DMS114 treated with DMSO at 0.1 percent for 48 hours (cell line): ENCODE results near the gene WFDC2.
"Not testable (repeated sequence)": the region's sequence is repeated elsewhere in the genome, so short reads cannot be mapped to it uniquely, and the experiment has no call there.

Experiments
- DNase-seq: peaks from one replicate; lab custom pipeline; 2025; ENCODE audit not compliant: unreplicated experiment; lab: John Stamatoyannopoulos, UW

Gene WFDC2

GRCh38 chr20:45450097-45450818 lies 19.3 kb upstream of the WFDC2 start:
- DNase-seq: no peak

DNA sequence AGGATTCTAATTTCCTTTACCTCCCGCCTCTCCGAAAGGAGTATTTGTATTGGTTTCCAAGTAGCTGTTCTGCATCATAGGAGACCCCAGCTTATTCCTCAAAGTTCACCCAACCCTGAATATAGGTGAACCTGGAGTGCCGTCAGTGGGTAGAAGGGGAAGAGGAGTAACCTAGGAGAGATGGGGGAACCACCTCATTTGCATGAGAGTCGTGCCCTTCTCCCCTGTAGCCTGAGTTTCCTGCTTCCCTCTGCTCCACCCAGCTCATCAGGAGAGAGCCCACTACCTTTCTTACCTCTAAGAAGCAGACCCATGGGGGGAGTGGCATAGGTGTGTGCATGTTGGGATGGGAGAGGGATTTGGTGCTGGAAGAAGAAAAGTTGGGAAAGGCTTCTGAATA lies 17.3 kb upstream of the WFDC2 start:
- DNase-seq: no peak

DNA sequence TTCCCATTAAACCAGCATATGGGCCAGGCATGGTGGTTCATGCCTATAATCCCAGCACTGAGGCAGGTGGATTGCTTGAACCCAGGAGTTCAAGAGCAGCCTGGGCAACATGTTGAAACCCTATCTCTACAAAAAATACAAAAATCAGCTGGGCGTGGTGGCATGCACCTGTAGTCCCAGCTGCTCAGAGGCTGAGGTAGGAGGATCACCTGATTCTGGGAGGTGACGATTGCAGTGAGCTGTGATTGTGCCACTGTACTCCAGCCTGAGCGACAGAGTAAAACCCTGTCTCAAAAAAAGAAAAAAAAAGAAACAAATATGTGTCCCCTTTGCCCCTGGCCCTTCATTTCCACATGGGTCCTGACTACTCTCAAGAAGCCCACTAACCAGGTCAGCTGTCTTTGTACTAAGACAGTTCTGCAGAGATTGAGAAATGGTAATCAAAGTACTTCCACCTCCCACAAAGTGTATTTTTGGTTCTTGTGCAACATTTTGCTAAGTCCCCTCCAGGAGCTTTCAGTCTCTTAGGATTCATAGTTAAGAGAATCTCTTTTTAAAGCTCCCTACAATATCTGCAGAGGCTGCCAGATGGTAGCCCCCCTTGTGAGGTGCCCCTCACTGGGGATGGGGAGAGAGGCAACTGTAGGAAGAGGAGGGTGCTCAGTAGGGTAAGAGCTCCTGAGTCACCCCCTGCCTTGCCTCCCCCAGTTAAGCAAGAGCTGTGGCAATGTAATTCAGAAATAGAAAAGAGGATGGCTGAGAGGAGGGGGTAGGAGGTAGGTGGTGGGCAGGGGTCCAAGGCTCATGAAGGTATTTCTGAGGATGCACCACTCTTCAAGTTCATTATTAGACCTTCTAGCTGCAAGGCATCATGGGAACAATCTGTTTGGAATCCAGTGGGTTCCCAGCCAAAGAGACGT lies 16.5 kb upstream of the WFDC2 start:
- no peak for DNase-seq

DNA sequence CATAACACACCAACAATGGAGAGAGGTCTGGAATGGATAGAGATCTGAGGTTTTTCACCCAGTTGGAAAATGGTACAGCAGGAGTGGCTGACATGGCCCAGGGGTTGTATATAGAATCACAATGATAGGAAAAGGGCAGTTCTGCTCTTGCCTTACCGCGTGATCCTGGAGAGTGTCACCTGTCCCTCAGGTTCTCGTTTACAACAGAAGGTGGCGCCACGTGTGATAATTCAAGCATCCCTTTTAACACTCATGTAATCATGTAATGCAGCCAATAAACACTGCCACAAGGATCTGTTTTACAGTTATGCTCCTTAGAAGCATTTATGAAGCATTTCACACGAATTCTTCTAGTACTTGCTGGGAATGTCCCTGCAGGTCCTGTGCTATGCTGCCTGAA lies 12.9 kb upstream of the WFDC2 start:
- DNase-seq: no peak

DNA sequence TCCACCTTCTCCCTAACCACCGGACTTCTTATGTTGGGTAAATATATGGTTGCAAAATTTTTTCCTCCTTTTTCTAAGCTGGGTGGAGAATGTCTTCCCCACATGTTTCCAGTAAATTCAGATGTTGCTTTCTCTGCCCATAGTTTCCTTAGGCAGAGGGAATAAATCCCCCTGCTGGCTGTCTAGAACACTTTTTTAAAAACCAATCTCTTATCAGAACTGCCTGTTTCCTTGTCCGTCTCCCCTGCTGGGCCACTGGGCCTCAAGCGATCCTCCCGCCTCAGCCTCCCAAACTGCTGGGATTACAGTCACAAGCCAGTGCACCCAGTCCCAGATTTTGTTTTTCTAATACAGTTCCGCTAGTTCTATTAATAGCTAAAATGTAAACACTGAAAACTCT lies 9.9 kb upstream of the WFDC2 start:
- peak; percentile 41 for DNase-seq

DNA sequence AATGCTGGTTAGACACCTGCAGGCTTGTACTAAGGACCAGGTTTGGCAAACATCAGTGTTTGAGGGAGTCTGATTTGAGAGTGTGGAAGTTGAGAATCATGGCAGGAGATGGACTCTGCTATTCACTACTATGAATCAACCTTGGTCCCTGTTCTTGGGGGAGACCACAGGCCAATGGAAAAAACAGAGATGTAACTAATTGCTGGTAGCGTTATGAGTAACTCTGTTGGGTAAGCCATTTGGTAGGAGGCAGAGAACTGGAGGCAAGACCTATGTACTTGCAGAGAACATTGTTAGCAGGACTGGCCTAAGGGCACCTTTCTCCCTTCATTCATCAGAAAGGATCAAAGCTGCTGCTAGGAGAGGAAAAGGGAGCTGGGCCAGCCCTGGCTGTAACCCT lies 8.3 kb upstream of the WFDC2 start:
- no peak for DNase-seq

DNA sequence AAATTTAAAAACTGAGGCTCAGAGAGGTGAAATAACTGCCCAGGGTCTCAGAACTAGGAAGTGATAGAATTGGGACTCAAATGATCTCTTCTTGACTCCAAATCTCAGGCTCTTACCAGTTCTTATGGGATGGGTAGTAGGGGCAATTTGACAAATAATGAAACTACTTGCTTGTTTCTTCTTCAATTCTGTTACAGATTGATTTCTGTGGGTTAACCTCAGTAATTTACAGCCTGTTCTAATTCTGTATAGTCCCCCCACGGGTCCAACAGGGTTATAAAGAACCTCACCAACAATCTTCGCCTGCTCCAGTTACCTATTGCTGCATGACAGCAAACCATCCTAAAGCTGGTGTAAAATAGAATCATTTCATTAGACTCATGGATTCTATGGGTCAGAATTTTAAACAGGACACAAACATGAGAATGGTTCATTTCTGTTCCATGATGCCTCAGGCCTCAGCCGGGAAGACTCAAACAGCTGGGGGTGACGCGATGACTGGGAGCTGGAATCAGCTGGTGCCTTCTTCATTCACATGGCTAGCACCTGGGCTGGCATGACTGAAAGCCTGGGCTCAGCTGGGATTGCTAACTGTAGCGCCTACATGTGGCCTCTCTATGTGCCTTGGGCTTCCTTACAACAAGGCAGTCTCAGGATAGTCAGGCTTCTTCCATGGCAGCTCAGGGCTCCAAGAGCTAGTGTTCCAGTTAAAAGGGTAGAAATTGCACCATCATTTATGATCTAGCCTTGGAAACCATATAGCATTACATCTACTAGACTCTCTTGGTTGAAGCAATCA lies 6.6 kb upstream of the WFDC2 start:
- no peak for DNase-seq

DNA sequence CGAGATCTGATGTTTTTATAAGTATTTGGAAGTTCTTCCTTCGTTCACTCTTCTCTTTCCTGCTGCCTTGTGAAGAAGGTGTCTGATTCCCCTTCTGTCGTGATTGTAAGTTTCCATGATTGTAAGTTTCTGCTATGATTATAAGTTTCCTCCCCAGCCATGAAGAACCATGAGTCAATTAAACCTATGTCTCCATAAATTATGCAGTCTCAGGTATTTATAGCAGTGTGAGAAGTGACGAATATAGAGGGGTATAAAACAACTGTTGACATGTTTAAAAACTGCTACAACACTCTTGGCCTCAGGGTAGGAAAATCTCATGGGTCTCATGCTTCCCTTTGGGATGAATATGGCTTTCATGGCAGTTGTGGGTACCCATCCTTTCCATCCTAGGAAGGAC lies 5.8 kb upstream of the WFDC2 start:
- DNase-seq: no peak

- DNase-seq: no peak
These were observed 3.9 kb upstream of the WFDC2 start for GRCh38 chr20:45465491-45466266.

- no peak for DNase-seq
These were observed 2.4 kb upstream of the WFDC2 start for GRCh38 chr20:45467172-45467571.

GRCh38 chr20:45467861-45468260 lies 1.7 kb upstream of the WFDC2 start:
- no peak for DNase-seq

DNA sequence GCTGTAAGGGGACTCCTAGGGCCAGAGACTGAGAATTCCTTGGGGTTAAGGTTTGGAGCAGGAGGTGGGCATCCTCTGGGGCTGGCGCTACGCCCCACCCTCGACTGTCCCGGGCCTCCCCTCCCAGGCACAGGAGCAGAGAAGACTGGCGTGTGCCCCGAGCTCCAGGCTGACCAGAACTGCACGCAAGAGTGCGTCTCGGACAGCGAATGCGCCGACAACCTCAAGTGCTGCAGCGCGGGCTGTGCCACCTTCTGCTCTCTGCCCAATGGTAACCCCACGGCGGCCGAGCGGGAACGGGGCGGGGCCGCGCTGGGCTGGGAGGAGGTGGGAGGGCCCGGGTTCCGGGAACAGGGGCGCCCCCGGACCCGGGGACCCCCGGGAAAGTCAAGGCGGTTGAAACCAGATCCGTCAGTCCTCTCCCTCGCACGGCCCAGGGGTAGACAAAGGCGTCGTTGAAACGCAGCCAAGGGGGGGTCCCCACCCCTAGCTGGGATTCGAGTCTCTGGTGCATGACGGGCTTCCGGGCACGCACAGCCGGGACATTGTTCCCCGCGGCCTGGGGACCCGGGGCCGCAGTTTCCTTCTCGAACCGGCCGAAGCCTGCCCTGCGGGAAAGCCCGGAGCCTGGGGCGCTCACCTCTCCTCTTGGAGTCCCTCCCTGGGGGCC lies 844 bp downstream of the WFDC2 start:
- DNase-seq: no peak

DNA sequence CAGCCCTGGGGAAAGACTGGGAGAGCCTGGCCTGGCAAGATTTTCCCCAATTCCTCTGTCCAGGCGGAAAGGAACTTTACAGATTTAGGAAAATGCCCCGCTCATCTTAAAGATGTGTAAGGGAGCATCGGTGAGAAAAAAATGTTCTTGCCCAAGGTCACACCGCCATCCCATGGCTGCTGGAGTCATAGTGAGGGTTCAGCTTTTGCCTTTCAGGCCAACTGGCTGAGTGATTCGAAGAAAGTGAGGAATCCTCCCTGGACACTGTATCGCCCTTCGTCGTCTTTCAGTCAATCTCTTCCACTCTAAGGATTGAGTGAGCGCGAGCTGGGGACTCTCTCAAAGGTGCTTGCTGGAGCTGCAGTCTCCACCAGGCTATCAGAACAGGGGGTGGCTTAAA lies 1.4 kb downstream of the WFDC2 start:
- no peak for DNase-seq

- DNase-seq: not testable (repeated sequence)
These were observed 2.7 kb downstream of the WFDC2 start for GRCh38 chr20:45472286-45472685.

GRCh38 chr20:45477530-45478148 lies 8.1 kb downstream of the WFDC2 start:
- DNase-seq: not testable (repeated sequence)

DNA sequence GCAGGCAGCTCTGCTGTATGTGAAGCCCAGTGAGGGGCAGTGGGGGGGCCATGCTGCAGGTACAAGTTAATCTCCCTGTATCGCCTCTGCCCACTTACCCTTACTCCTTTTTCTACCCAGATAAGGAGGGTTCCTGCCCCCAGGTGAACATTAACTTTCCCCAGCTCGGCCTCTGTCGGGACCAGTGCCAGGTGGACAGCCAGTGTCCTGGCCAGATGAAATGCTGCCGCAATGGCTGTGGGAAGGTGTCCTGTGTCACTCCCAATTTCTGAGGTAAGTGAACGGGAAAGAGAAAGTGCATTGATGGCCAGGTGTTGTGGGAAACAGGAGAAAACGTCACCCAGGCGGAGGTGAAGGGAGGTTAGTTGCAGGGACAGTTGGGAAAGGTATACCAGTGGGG lies 10.3 kb downstream of the WFDC2 start:
- no peak for DNase-seq

- no peak for DNase-seq
These were observed 15.1 kb downstream of the WFDC2 start for GRCh38 chr20:45484676-45485075.

GRCh38 chr20:45485388-45485787 lies 15.8 kb downstream of the WFDC2 start:
- no peak for DNase-seq

GRCh38 chr20:45487231-45487635 lies 17.7 kb downstream of the WFDC2 start:
- no peak for DNase-seq

GRCh38 chr20:45489083-45489531 lies 19.6 kb downstream of the WFDC2 start:
- no peak for DNase-seq
